NCI-H345 treated with DMSO at 0.1 percent for 48 hours (cell line): ENCODE results near the gene HIF3A.

ENCODE experiments used
- DNase-seq: peaks from one replicate; lab custom pipeline; 2025; ENCODE audit not compliant: unreplicated experiment; lab: John Stamatoyannopoulos, UW

The HIF3A gene

GRCh38 chr19:46326608-46327007, 29.8 kb downstream of the HIF3A start:
- no peak for DNase-seq

GRCh38 chr19:46328079-46328478, 31.2 kb downstream of the HIF3A start:
- no peak for DNase-seq

- no peak for DNase-seq
Observed at GRCh38 chr19:46330319-46330918, 33.6 kb downstream of the HIF3A start.

- DNase-seq, result no peak
Observed at GRCh38 chr19:46337487-46337886, 40.6 kb downstream of the HIF3A start.

- DNase-seq, result no peak
Observed at GRCh38 chr19:46339446-46339845, 42.6 kb downstream of the HIF3A start.

GRCh38 chr19:46340051-46340659, 43.3 kb downstream of the HIF3A start:
- no peak for DNase-seq

- DNase-seq, result no peak
Observed at GRCh38 chr19:46341937-46342336, 45.1 kb downstream of the HIF3A start.

- no peak for DNase-seq
Observed at GRCh38 chr19:46344363-46344762, 47.5 kb downstream of the HIF3A start.

- no peak for DNase-seq
Observed at GRCh38 chr19:46345157-46345556, 48.3 kb downstream of the HIF3A start.

- peak; percentile 76 for DNase-seq
Observed at GRCh38 chr19:46346821-46347571, 50.2 kb downstream of the HIF3A start, which contains the start of gene PPP5C. PPP5C (plus strand) TSS chr19:46347087; CDS start chr19:46347097, 10 bp downstream.

- DNase-seq, result no peak
Observed at GRCh38 chr19:46347572-46347883, 50.7 kb downstream of the HIF3A start.

GRCh38 chr19:46347985-46348384, 51.1 kb downstream of the HIF3A start:
- DNase-seq, result no peak

GRCh38 chr19:46349311-46349993, 52.6 kb downstream of the HIF3A start:
- DNase-seq, result no peak

GRCh38 chr19:46350029-46350757, 53.4 kb downstream of the HIF3A start:
- no peak for DNase-seq

GRCh38 chr19:46350758-46351159, 53.9 kb downstream of the HIF3A start:
- DNase-seq, result no peak

- DNase-seq, result no peak
Observed at GRCh38 chr19:46351241-46352041, 54.6 kb downstream of the HIF3A start.

- DNase-seq, result no peak
Observed at GRCh38 chr19:46353730-46354528, 57.1 kb downstream of the HIF3A start.

- no peak for DNase-seq
Observed at GRCh38 chr19:46355234-46356148, 58.6 kb downstream of the HIF3A start.
